ENCODE measurements around the gene DNPH1. TPM values are rescaled to one million over a fixed set of nuclear protein-coding genes. Genes with fewer than 3 reads are reported as not detected.

The DNPH1 gene
- total RNA-seq, 1 donor from 2014 or later, result 52.3 TPM

GRCh38 chr6:43262000-43262779, 32.9 kb upstream of the DNPH1 start:
- peaks cover 28% of the 10 kb centered on the region for H3K4me1 Mint-ChIP-seq (ENCODE audit: unreplicated experiment)
- H3K27me3 Mint-ChIP-seq, result peaks cover 9% of the 10 kb centered on the region
- H3K27ac Mint-ChIP-seq, result no peak overlapping the region
- H3K36me3 Mint-ChIP-seq, result no peaks in the 10 kb centered on the region
- DNase-seq (ENCODE audit: extremely low spot score, unreplicated experiment), result no peak
- no peak for TF ChIP-seq CTCF (conservative IDR thresholded peaks at IDR 0.05)
- no peak overlapping the region for H3K4me3 Mint-ChIP-seq
- H3K9me3 Mint-ChIP-seq, result no peaks in the 10 kb centered on the region

- DNase-seq (ENCODE audit: extremely low spot score, unreplicated experiment), result no peak
- no peaks in the 10 kb centered on the region for H3K9me3 Mint-ChIP-seq
- no peak overlapping the region for H3K27ac Mint-ChIP-seq
- H3K4me3 Mint-ChIP-seq, result no peak overlapping the region
- H3K36me3 Mint-ChIP-seq, result no peaks in the 10 kb centered on the region
- no peak for TF ChIP-seq CTCF (conservative IDR thresholded peaks at IDR 0.05)
- peaks cover 28% of the 10 kb centered on the region for H3K4me1 Mint-ChIP-seq (ENCODE audit: unreplicated experiment)
- peaks cover 9% of the 10 kb centered on the region for H3K27me3 Mint-ChIP-seq
These were observed 31.9 kb upstream of the DNPH1 start for GRCh38 chr6:43261198-43261597.

DNA sequence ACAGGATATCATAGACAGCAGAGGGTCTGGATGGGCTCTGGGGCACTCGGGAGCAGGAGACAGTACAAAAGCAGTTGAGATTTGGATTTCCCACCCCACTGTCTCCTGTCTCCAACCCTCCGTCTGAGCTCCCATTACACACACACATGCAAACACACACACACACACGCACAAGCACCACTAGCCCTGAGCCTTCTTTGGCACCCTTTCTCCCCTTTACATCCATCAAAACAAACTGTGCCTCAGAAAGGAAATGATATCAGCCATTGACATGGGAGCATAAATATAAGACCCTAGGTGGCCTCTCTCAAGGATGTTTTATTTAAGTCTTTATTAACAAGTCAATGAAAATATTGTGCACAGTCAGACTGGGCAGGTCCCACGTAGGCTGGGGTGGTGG, 31.5 kb upstream of the DNPH1 start:
- H3K27ac Mint-ChIP-seq, result no peak overlapping the region
- TF ChIP-seq CTCF (conservative IDR thresholded peaks at IDR 0.05), result no peak
- no peaks in the 10 kb centered on the region for H3K9me3 Mint-ChIP-seq
- peaks cover 30% of the 10 kb centered on the region for H3K4me1 Mint-ChIP-seq (ENCODE audit: unreplicated experiment)
- no peaks in the 10 kb centered on the region for H3K36me3 Mint-ChIP-seq
- no peak for DNase-seq (ENCODE audit: extremely low spot score, unreplicated experiment)
- H3K27me3 Mint-ChIP-seq, result peaks cover 10% of the 10 kb centered on the region
- no peak overlapping the region for H3K4me3 Mint-ChIP-seq

DNA sequence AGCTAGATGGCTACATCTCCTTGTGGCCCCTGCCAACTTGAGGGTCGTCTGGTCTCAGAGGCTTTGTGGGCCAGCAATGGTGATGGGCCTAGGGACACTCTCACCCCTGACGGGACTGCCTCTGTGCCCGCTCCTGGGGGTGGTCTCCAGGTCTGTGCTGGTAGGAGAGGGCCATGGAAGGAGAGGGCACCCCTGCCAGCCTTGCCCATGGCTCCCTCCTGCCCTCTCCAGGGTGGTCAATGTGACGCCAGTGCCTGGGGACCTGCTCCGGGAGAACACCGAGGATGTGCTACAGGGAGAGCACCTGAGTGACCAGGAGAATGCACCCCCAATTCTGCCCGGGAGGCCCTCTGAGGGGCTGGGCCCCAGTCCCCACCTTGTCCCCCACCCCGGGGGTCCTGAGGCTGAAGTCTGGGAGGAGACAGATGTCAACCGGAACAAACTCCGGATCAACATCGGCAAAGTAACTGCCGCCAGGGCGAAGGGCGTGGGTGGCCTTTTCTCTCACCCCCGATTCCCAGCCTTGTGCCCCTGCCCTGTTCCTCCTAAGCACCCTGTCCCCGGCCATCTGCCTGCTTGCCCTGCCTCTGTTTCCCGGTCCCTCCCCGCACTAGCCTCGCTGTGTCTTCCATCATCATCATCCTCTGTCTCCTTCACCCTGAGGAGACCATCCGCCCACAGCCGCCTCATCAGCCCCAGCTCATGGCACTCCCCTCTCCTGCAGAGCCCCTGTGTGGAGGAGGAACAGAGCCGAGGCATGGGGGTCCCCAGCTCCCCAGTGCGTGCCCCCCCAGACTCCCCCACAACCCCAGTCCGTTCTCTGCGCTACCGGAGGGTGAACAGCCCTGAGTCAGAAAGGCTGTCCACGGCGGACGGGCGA, 29.8 kb upstream of the DNPH1 start:
- no peaks in the 10 kb centered on the region for H3K36me3 Mint-ChIP-seq
- H3K27me3 Mint-ChIP-seq, result peaks cover 12% of the 10 kb centered on the region
- H3K27ac Mint-ChIP-seq, result no peak overlapping the region
- DNase-seq (ENCODE audit: extremely low spot score, unreplicated experiment), result no peak
- no peak overlapping the region for H3K4me3 Mint-ChIP-seq
- H3K4me1 Mint-ChIP-seq (ENCODE audit: unreplicated experiment), result peaks cover 33% of the 10 kb centered on the region
- no peak for TF ChIP-seq CTCF (conservative IDR thresholded peaks at IDR 0.05)
- no peaks in the 10 kb centered on the region for H3K9me3 Mint-ChIP-seq

DNA sequence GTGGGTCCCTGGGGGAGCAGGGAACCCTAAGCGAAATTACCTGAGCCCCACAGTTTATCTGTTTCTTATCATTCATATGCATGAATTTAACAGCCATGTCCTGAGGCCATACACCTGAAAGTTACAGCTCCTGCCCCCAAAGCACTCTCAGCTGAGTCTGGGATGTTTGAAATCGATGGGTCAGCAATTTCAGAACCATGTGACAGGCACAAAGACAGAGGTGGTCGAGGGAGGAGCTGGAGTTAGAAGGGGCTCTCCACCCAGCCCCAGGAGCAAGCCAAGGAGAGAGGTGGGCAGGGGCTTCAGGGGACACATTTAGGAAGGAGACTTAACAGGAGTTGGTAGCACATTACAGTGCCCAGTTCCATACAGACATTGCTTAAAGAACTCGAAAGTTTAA, 28.9 kb upstream of the DNPH1 start:
- no peak for TF ChIP-seq CTCF (conservative IDR thresholded peaks at IDR 0.05)
- peaks cover 8% of the 10 kb centered on the region for H3K27me3 Mint-ChIP-seq
- no peaks in the 10 kb centered on the region for H3K36me3 Mint-ChIP-seq
- no peak overlapping the region for H3K27ac Mint-ChIP-seq
- H3K4me1 Mint-ChIP-seq (ENCODE audit: unreplicated experiment), result peaks cover 28% of the 10 kb centered on the region
- H3K4me3 Mint-ChIP-seq, result no peak overlapping the region
- no peak for DNase-seq (ENCODE audit: extremely low spot score, unreplicated experiment)
- no peaks in the 10 kb centered on the region for H3K9me3 Mint-ChIP-seq
